IMR-90 (cell line): ENCODE data around the gene CPN2.

Experiments
- CTCF ChIP-seq: conservative IDR thresholded peaks from 2 replicates; pipeline ENCODE4 v1.5.1; 2012; ENCODE audit warnings: mild to moderate bottlenecking, low read depth, low read length, improper control_type of control experiment
- MAFK ChIP-seq: IDR thresholded peaks from 2 replicates; pipeline ENCODE4 v1.6.1; 2012; ENCODE audit warnings: low read depth, low read length, improper control_type of control experiment
- RFX5 ChIP-seq: IDR thresholded peaks from 2 replicates; pipeline ENCODE4 v1.8.0; 2012; ENCODE audit warnings: low read depth, mild to moderate bottlenecking, low read length, moderate library complexity
- SMC3 ChIP-seq: fragments of 150-350 bp; IDR thresholded peaks from 2 replicates; pipeline ENCODE4 v1.6.1; 2016; ENCODE audit warnings: low read depth, mild to moderate bottlenecking, antibody characterized with exemption, low read length, moderate library complexity

GRCh38 chr3:194339840-194340239, 11.3 kb downstream of the CPN2 start:
- TF ChIP-seq CTCF (no peak), MAFK (no peak), SMC3 (no peak), RFX5 (no peak)
